SK-N-SH (cell line): Measurements from ENCODE around the gene MOGAT3. TPM values are rescaled to one million over a fixed set of nuclear protein-coding genes. Genes with fewer than 3 reads are reported as not detected.

Experiments
- CTCF ChIA-PET: fragments of 300-600, 350-600 bp; formaldehyde crosslinking; extraction: SDS; loops from one replicate; lab custom pipeline; 2021; lab: Yijun Ruan, JAX
- POLR2A ChIA-PET: fragments of 350-600 bp; sonication (Branson Sonifier 250); formaldehyde crosslinking; extraction: SDS; loops from one replicate; lab custom pipeline; 2020; ENCODE audit warnings: antibody characterized with exemption, inconsistent platforms; lab: Yijun Ruan, JAX
- DNase-seq: peaks from one replicate; pipeline ENCODE4 v3.0.0; 2012
- H2AFZ ChIP-seq: fragments of 200-600 bp; sonication (generic); 2 replicates; pipeline ENCODE4 v1.8.1; 2016; ENCODE audit warnings: antibody characterized with exemption, mild to moderate bottlenecking, low read depth
- H3F3A ChIP-seq: fragments of 200-600 bp; sonication (generic); replicated peaks from 2 replicates; pipeline ENCODE3; 2016; ENCODE audit warnings: antibody characterized with exemption, mild to moderate bottlenecking; ENCODE audit not compliant: insufficient read depth
- H3K27ac ChIP-seq, 2 experiments: fragments of 200-500 bp in 1 of 2; fragments of 200-600 bp in 1 of 2; sonication (Bioruptor generic) in 1 of 2; sonication (generic), shearing (Covaris generic) in 1 of 2; 2 replicates each; pipeline versions ENCODE4 v1.5.1 to v1.6.1; 2014 to 2016; ENCODE audit warnings: low read depth in 2 of 2, inconsistent platforms in 1 of 2, low read length in 1 of 2, mild to moderate bottlenecking in 1 of 2, mixed read lengths in 1 of 2
- H3K27me3 ChIP-seq: fragments of 200-600 bp; sonication (generic), shearing (Covaris generic); 2 replicates; pipeline ENCODE4 v1.6.1; 2016; ENCODE audit warnings: mixed run types; ENCODE audit not compliant: insufficient read depth
- H3K36me3 ChIP-seq, 2 experiments: fragments of 200-500 bp in 1 of 2; fragments of 200-600 bp in 1 of 2; sonication (Bioruptor generic) in 1 of 2; sonication (generic) in 1 of 2; replicated peaks in 1 of 2; 2 replicates each; pipeline versions ENCODE3 to v1.5.1; 2014 to 2016; ENCODE audit warnings: low read length in 1 of 2, mild to moderate bottlenecking in 1 of 2; ENCODE audit not compliant: insufficient read depth in 2 of 2, control insufficient read depth in 1 of 2
- H3K4me1 ChIP-seq, 2 experiments: fragments of 200-500 bp in 1 of 2; fragments of 200-600 bp in 1 of 2; sonication (Bioruptor generic) in 1 of 2; sonication (generic), shearing (Covaris generic) in 1 of 2; 2 replicates each; pipeline versions ENCODE4 v1.5.1 to v1.6.1; 2014 to 2016; ENCODE audit warnings: low read depth in 1 of 2, low read length in 1 of 2, mixed run types in 1 of 2; ENCODE audit not compliant: insufficient read depth in 2 of 2, control insufficient read depth in 1 of 2
- H3K4me2 ChIP-seq: fragments of 200-600 bp; sonication (generic), shearing (Covaris generic); 2 replicates; pipeline ENCODE4 v1.6.1; 2017; ENCODE audit warnings: mixed run types
- H3K4me3 ChIP-seq, 2 experiments: fragments of 200-500 bp in 1 of 2; fragments of 200-600 bp in 1 of 2; sonication (Bioruptor generic) in 1 of 2; sonication (generic), shearing (Covaris generic) in 1 of 2; 2 replicates each; pipeline versions ENCODE4 v1.5.1 to v1.8.1; 2014 to 2016; ENCODE audit warnings: low read depth in 2 of 2, inconsistent platforms in 1 of 2, low read length in 1 of 2, mild to moderate bottlenecking in 1 of 2, mixed read lengths in 1 of 2, moderate library complexity in 1 of 2
- H3K79me2 ChIP-seq: fragments of 200-600 bp; sonication (generic); 2 replicates; pipeline ENCODE4 v1.8.1; 2017; ENCODE audit warnings: mild to moderate bottlenecking; ENCODE audit not compliant: insufficient read depth
- H3K9ac ChIP-seq: fragments of 200-600 bp; sonication (generic); 2 replicates; pipeline ENCODE4 v1.6.1; 2017; ENCODE audit warnings: mixed run types
- H3K9me2 ChIP-seq: fragments of 200-600 bp; sonication (generic); 2 replicates; pipeline ENCODE4 v1.6.1; 2017; ENCODE audit warnings: mixed run types
- H3K9me3 ChIP-seq: fragments of 200-600 bp; sonication (generic); 2 replicates; pipeline ENCODE4 v1.6.1; 2017; ENCODE audit warnings: mixed run types, mild to moderate bottlenecking, moderate library complexity
- H4K20me1 ChIP-seq: fragments of 200-600 bp; sonication (generic); 2 replicates; pipeline ENCODE4 v1.6.1; 2017; ENCODE audit warnings: mild to moderate bottlenecking, mixed run types; ENCODE audit not compliant: insufficient read depth
- ELF1 ChIP-seq: IDR thresholded peaks from 2 replicates; pipeline ENCODE4 v1.4.0; 2012
- FOXJ3 ChIP-seq: sonication (generic); formaldehyde crosslinking; IDR thresholded peaks from 2 replicates; pipeline ENCODE4 v1.5.1; 2020; ENCODE audit warnings: mild to moderate bottlenecking, missing genetic modification reagents
- GATA2 ChIP-seq: sonication (generic); formaldehyde crosslinking; IDR thresholded peaks from 2 replicates; pipeline ENCODE4 v1.5.0; 2020; ENCODE audit warnings: mild to moderate bottlenecking, missing genetic modification reagents
- MXI1 ChIP-seq: IDR thresholded peaks from 2 replicates; pipeline ENCODE4 v1.6.1; 2012; ENCODE audit warnings: mild to moderate bottlenecking, low read depth, low read length, improper control_type of control experiment
- RAD21 ChIP-seq: IDR thresholded peaks from 2 replicates; pipeline ENCODE4 v1.6.1; 2012; ENCODE audit warnings: mild to moderate bottlenecking, low read length
- RFX5 ChIP-seq: IDR thresholded peaks from 2 replicates; pipeline ENCODE4 v1.6.1; 2012; ENCODE audit warnings: mild to moderate bottlenecking, improper control_type of control experiment, low read length
- RXRA ChIP-seq: IDR thresholded peaks from 2 replicates; pipeline ENCODE4 v1.4.0; 2012; ENCODE audit warnings: low read depth, mild to moderate bottlenecking, borderline replicate concordance
- SIN3A ChIP-seq: IDR thresholded peaks from 2 replicates; pipeline ENCODE4 v1.6.1; 2012; ENCODE audit warnings: low read depth, mild to moderate bottlenecking, low read length, moderate library complexity, borderline replicate concordance
- SMC3 ChIP-seq: IDR thresholded peaks from 2 replicates; pipeline ENCODE4 v1.6.1; 2012; ENCODE audit warnings: low read depth, low read length, improper control_type of control experiment
- WGBS: methylation state at CpG from one replicate; pipeline ENCODE4 v1.1.6; 2017; ENCODE audit warnings: low lambda C conversion rate; 5-methylcytosine and 5-hydroxymethylcytosine counted together
- polyA plus RNA-seq, 3 experiments: library from polyadenylated mRNA; depleted of rRNA; stranded (reverse); fragments of >200 nt; gene quantifications; 2 replicates each; pipeline ENCODE4 v1.2.3, GENCODE V29; 2012
- TF ChIP-seq, protein P1 (sequence below): IDR thresholded peaks from 2 replicates; pipeline ENCODE4 v1.6.1; 2012; ENCODE audit warnings: mild to moderate bottlenecking, low read depth, low read length, moderate library complexity
- TF ChIP-seq, protein P2 (sequence below): IDR thresholded peaks from 2 replicates; pipeline ENCODE4; 2012
- TF ChIP-seq, protein P3 (sequence below): fragments of 150-350 bp; IDR thresholded peaks from 2 replicates; pipeline ENCODE4 v1.6.1; 2017; ENCODE audit warnings: antibody characterized with exemption, low read length, low read depth, borderline replicate concordance

The MOGAT3 gene
- polyA plus RNA-seq, 1 of the 3 experiments (the other 2 are of a cell fraction): not detected

DNA sequence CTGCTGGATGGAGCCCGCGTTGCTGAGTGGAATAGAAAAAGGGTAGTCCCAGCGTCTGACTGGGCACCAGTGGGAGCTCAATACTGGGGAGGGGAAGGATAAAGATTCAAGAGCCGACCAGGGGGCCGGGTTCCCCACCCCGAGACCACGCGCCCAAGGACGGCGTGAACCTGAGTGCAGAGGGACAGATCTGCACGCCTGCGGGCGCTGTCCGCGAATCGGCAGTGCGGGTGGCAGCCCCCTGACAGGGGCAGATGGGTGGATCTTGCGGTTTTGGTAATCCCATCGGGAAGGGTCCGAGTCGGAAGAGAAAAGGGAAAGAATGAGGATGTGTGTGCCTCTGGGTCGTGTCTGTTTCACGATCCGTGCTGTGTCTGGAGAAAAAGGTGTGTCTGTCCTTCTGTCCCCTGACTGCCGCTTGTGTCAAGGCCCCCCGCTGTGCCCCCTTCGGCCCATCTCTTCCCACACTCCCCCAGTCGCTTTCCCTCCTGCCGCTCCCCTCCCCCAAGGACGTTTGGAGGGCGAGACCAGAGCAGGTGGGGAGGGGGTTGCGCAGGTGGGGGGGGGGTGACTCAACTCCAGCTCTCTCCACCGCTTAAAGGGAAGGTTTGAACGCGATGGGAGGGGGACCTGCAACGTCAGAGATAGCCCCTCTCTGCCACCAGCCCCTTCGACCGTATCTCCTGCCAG is 34.7 kb downstream of the MOGAT3 start:
- CTCF ChIA-PET: interaction anchor here (0.9 to 3.8 kb wide), 11 partner anchors 10 to 271 kb away, joined by 4 to 21 read pairs (median 5); partner anchors contain the start of genes FIS1 and NAT16
- peaks cover 18% of the 10 kb centered on the region for H4K20me1 ChIP-seq
- WGBS: 1% methylated on average over 38 of the region's 38 CpGs
- peaks cover 36 to 69% of the 10 kb centered on the region in 2 experiments for H3K4me1 ChIP-seq
- H3K4me3 ChIP-seq: peak overlapping the region; percentile 56 to 61
- no peak overlapping the region for H3K9ac ChIP-seq
- peaks cover 5 to 9% of the 10 kb centered on the region in 2 experiments for H3K36me3 ChIP-seq
- no peaks in the 10 kb centered on the region for H3K79me2 ChIP-seq
- no peaks in the 10 kb centered on the region for H3K9me2 ChIP-seq
- POLR2A ChIA-PET: interaction anchor here (0.6 to 3.0 kb wide), 22 partner anchors 8 to 1229 kb away, joined by 3 to 43 read pairs (median 8); partner anchors contain the start of genes AP1S1, FIS1, NAT16 and PLOD3
- peak overlapping the region; percentile 98 for H3K4me2 ChIP-seq
- no peak for TF ChIP-seq GATA2 (CRISPR knock-in tag)
- TF ChIP-seq RFX5: no peak
- 0 out of 2 replicates have a peak, but pooled peaks have one; percentile 33 for TF ChIP-seq FOXJ3 (CRISPR knock-in tag)
- TF ChIP-seq, protein P1, sequence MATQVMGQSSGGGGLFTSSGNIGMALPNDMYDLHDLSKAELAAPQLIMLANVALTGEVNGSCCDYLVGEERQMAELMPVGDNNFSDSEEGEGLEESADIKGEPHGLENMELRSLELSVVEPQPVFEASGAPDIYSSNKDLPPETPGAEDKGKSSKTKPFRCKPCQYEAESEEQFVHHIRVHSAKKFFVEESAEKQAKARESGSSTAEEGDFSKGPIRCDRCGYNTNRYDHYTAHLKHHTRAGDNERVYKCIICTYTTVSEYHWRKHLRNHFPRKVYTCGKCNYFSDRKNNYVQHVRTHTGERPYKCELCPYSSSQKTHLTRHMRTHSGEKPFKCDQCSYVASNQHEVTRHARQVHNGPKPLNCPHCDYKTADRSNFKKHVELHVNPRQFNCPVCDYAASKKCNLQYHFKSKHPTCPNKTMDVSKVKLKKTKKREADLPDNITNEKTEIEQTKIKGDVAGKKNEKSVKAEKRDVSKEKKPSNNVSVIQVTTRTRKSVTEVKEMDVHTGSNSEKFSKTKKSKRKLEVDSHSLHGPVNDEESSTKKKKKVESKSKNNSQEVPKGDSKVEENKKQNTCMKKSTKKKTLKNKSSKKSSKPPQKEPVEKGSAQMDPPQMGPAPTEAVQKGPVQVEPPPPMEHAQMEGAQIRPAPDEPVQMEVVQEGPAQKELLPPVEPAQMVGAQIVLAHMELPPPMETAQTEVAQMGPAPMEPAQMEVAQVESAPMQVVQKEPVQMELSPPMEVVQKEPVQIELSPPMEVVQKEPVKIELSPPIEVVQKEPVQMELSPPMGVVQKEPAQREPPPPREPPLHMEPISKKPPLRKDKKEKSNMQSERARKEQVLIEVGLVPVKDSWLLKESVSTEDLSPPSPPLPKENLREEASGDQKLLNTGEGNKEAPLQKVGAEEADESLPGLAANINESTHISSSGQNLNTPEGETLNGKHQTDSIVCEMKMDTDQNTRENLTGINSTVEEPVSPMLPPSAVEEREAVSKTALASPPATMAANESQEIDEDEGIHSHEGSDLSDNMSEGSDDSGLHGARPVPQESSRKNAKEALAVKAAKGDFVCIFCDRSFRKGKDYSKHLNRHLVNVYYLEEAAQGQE: peak; percentile 84
- TF ChIP-seq SIN3A: peak; percentile 49; the same call in 1 of the 2 replicates
- TF ChIP-seq RXRA: no peak
- TF ChIP-seq, protein P2, sequence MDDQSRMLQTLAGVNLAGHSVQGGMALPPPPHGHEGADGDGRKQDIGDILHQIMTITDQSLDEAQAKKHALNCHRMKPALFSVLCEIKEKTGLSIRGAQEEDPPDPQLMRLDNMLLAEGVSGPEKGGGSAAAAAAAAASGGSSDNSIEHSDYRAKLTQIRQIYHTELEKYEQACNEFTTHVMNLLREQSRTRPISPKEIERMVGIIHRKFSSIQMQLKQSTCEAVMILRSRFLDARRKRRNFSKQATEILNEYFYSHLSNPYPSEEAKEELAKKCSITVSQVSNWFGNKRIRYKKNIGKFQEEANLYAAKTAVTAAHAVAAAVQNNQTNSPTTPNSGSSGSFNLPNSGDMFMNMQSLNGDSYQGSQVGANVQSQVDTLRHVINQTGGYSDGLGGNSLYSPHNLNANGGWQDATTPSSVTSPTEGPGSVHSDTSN: peak; percentile 13; the same call in 1 of the 2 replicates
- TF ChIP-seq, protein P3, sequence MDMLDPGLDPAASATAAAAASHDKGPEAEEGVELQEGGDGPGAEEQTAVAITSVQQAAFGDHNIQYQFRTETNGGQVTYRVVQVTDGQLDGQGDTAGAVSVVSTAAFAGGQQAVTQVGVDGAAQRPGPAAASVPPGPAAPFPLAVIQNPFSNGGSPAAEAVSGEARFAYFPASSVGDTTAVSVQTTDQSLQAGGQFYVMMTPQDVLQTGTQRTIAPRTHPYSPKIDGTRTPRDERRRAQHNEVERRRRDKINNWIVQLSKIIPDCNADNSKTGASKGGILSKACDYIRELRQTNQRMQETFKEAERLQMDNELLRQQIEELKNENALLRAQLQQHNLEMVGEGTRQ: no peak
- TF ChIP-seq SMC3: no peak
- TF ChIP-seq RAD21: no peak
- TF ChIP-seq MXI1: no peak; the same call in 1 of the 2 replicates
- TF ChIP-seq ELF1: no peak
- no peaks in the 10 kb centered on the region; the same call in 1 of the 2 replicates for H3K27me3 ChIP-seq
- no peaks in the 10 kb centered on the region for H3K9me3 ChIP-seq
- H2AFZ ChIP-seq: peak overlapping the region; percentile 20; the same call in 1 of the 2 replicates
- H3F3A ChIP-seq: peaks cover 49% of the 10 kb centered on the region
- DNase-seq: peak; percentile 53
- peak overlapping the region in 1 of 2 experiments; percentile 67; a peak in 3 of 4 replicates for H3K27ac ChIP-seq
